H1 (cell line): ENCODE measurements around the gene MPV17L. TPM values are rescaled to one million over a fixed set of nuclear protein-coding genes. Genes with fewer than 3 reads are reported as not detected.

ENCODE experiments used
- CHD2 ChIP-seq: IDR thresholded peaks from 2 replicates; pipeline ENCODE4 v1.6.1; 2012; ENCODE audit warnings: low read length, improper control_type of control experiment
- HDAC2 ChIP-seq, 2 experiments: fragments of 300-600 bp in 1 of 2; sonication (generic) in 1 of 2; IDR thresholded peaks; 2 replicates each; pipeline ENCODE4 v1.6.1; 2011 to 2012; ENCODE audit warnings: low read depth in 2 of 2, low read length in 2 of 2, mild to moderate bottlenecking in 2 of 2, moderate library complexity in 2 of 2, borderline replicate concordance in 1 of 2, inconsistent platforms in 1 of 2
- KDM4A ChIP-seq: IDR thresholded peaks from one replicate; pipeline ENCODE4 v1.7.1; 2012; ENCODE audit warnings: low read depth, mild to moderate bottlenecking, moderate library complexity, low read length, inconsistent platforms; ENCODE audit not compliant: severe bottlenecking
- RAD21 ChIP-seq, 2 experiments: IDR thresholded peaks in 1 of 2; conservative IDR thresholded peaks in 1 of 2; 2 replicates each; pipeline ENCODE4 v1.6.1; 2011; ENCODE audit warnings: low read depth in 2 of 2, low read length in 2 of 2, improper control_type of control experiment in 1 of 2, inconsistent platforms in 1 of 2, mild to moderate bottlenecking in 1 of 2, moderate library complexity in 1 of 2
- polyA plus RNA-seq, 7 experiments: library from polyadenylated mRNA; depleted of rRNA in 3 of 7; stranded (reverse) in 5 of 7; unstranded in 2 of 7; fragments of >200 nt in 5 of 7; fragments of 200-250 nt in 2 of 7; gene quantifications; 1 replicate in 5 of 7; 2 replicates in 1 of 7; 4 replicates in 1 of 7; pipeline versions ENCODE4 v1.2.1 to v1.2.3, GENCODE V29; 2011 to 2013; ENCODE audit warnings: missing spikeins in 2 of 7, mixed read lengths in 2 of 7
- total RNA-seq: library from RNA; stranded (reverse); fragmentation: NEBNext Ultra II Directional; extraction: Animal tissue kit (Norgen Biotek cat#: 25700); gene quantifications from 2 replicates; pipeline ENCODE4 v1.2.1, GENCODE V29; 2021
- TF ChIP-seq, protein P1 (sequence below): fragments of 300-600 bp; sonication (generic); IDR thresholded peaks from 2 replicates; pipeline ENCODE4 v1.7.1; 2012; ENCODE audit warnings: low read length, moderate library complexity, mild to moderate bottlenecking, inconsistent platforms; ENCODE audit not compliant: insufficient replicate concordance
- TF ChIP-seq, protein P2 (sequence below): IDR thresholded peaks from 2 replicates; pipeline ENCODE4 v1.6.1; 2011; ENCODE audit warnings: low read depth, mild to moderate bottlenecking, low read length; ENCODE audit not compliant: insufficient read depth

The MPV17L gene
- total and polyA plus RNA-seq, 2 of the 8 experiments (the other 6 are each of a cell fraction or from before 2014, with no cell fraction given): 6.7 to 8.2 TPM

DNA sequence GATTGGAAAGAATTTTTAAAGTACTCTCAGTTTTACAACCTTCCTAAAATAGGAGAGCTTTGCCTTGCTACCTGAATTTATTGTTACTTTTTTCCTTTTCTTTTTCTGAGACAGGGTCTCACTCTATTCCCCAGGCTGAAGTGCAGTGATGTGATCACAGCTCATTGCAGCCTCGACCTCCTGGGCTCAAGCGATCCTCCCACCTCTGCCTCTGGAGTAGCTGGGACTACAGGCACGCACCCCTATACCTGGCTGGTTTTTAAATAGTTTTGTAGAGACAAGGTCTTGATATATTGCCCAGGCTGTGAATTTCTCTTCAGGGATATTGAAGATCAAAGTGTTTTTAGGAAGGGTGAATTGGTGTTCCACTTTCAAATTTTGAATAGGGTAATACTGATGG, 3.8 kb downstream of the MPV17L start (continued):
- TF ChIP-seq, protein P1, sequence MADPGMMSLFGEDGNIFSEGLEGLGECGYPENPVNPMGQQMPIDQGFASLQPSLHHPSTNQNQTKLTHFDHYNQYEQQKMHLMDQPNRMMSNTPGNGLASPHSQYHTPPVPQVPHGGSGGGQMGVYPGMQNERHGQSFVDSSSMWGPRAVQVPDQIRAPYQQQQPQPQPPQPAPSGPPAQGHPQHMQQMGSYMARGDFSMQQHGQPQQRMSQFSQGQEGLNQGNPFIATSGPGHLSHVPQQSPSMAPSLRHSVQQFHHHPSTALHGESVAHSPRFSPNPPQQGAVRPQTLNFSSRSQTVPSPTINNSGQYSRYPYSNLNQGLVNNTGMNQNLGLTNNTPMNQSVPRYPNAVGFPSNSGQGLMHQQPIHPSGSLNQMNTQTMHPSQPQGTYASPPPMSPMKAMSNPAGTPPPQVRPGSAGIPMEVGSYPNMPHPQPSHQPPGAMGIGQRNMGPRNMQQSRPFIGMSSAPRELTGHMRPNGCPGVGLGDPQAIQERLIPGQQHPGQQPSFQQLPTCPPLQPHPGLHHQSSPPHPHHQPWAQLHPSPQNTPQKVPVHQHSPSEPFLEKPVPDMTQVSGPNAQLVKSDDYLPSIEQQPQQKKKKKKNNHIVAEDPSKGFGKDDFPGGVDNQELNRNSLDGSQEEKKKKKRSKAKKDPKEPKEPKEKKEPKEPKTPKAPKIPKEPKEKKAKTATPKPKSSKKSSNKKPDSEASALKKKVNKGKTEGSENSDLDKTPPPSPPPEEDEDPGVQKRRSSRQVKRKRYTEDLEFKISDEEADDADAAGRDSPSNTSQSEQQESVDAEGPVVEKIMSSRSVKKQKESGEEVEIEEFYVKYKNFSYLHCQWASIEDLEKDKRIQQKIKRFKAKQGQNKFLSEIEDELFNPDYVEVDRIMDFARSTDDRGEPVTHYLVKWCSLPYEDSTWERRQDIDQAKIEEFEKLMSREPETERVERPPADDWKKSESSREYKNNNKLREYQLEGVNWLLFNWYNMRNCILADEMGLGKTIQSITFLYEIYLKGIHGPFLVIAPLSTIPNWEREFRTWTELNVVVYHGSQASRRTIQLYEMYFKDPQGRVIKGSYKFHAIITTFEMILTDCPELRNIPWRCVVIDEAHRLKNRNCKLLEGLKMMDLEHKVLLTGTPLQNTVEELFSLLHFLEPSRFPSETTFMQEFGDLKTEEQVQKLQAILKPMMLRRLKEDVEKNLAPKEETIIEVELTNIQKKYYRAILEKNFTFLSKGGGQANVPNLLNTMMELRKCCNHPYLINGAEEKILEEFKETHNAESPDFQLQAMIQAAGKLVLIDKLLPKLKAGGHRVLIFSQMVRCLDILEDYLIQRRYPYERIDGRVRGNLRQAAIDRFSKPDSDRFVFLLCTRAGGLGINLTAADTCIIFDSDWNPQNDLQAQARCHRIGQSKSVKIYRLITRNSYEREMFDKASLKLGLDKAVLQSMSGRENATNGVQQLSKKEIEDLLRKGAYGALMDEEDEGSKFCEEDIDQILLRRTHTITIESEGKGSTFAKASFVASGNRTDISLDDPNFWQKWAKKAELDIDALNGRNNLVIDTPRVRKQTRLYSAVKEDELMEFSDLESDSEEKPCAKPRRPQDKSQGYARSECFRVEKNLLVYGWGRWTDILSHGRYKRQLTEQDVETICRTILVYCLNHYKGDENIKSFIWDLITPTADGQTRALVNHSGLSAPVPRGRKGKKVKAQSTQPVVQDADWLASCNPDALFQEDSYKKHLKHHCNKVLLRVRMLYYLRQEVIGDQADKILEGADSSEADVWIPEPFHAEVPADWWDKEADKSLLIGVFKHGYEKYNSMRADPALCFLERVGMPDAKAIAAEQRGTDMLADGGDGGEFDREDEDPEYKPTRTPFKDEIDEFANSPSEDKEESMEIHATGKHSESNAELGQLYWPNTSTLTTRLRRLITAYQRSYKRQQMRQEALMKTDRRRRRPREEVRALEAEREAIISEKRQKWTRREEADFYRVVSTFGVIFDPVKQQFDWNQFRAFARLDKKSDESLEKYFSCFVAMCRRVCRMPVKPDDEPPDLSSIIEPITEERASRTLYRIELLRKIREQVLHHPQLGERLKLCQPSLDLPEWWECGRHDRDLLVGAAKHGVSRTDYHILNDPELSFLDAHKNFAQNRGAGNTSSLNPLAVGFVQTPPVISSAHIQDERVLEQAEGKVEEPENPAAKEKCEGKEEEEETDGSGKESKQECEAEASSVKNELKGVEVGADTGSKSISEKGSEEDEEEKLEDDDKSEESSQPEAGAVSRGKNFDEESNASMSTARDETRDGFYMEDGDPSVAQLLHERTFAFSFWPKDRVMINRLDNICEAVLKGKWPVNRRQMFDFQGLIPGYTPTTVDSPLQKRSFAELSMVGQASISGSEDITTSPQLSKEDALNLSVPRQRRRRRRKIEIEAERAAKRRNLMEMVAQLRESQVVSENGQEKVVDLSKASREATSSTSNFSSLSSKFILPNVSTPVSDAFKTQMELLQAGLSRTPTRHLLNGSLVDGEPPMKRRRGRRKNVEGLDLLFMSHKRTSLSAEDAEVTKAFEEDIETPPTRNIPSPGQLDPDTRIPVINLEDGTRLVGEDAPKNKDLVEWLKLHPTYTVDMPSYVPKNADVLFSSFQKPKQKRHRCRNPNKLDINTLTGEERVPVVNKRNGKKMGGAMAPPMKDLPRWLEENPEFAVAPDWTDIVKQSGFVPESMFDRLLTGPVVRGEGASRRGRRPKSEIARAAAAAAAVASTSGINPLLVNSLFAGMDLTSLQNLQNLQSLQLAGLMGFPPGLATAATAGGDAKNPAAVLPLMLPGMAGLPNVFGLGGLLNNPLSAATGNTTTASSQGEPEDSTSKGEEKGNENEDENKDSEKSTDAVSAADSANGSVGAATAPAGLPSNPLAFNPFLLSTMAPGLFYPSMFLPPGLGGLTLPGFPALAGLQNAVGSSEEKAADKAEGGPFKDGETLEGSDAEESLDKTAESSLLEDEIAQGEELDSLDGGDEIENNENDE: no peak
- TF ChIP-seq KDM4A (no peak), CHD2 (no peak), HDAC2 (IDR thresholded peaks at IDR 0.05; ENCODE audit: borderline replicate concordance in 1 of 2, low read depth in 2 of 2, low read length in 2 of 2) (no peak), RAD21 (IDR thresholded peaks at IDR 0.05 in 1 of 2, conservative IDR thresholded peaks at IDR 0.05 in 1 of 2; ENCODE audit: low read depth in 2 of 2, low read length in 2 of 2) (no peak)
- TF ChIP-seq, protein P2, sequence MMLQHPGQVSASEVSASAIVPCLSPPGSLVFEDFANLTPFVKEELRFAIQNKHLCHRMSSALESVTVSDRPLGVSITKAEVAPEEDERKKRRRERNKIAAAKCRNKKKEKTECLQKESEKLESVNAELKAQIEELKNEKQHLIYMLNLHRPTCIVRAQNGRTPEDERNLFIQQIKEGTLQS: no peak
